ENCODE data around the gene FAM174A.
A peak's percentile ranks its signal among the peaks of the same experiment; 100 is the strongest.

Gene FAM174A

DNA sequence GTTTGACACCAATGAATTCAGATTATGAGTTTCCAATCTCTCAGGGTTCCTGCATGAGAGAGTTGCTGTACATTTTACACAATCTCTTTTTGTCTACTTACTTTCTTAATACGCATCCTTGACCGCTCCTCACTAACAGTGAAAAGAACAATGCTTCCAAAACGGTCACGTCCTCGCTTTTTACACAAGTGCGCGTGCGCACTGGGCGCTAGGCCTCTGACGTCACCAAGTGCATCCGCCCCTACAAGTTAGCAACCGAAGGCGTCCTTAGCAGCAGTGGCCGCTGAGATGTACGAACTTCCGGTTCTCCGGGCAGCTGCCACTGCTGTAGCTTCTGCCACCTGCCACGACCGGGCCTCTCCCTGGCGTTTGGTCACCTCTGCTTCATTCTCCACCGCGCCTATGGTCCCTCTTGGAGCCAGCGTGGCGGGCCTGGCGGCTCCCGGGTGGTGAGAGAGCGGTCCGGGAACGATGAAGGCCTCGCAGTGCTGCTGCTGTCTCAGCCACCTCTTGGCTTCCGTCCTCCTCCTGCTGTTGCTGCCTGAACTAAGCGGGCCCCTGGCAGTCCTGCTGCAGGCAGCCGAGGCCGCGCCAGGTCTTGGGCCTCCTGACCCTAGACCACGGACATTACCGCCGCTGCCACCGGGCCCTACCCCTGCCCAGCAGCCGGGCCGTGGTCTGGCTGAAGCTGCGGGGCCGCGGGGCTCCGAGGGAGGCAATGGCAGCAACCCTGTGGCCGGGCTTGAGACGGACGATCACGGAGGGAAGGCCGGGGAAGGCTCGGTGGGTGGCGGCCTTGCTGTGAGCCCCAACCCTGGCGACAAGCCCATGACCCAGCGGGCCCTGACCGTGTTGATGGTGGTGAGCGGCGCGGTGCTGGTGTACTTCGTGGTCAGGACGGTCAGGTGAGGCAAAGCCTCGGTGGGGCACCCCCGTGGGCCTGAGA lies at the start of gene FAM174A:
Gene FAM174A (plus strand): TSS at position 315 of the 946 bp plus-strand sequence. CDS start 157 bp downstream, at position 472.
- TF ChIP-seq, protein P1, sequence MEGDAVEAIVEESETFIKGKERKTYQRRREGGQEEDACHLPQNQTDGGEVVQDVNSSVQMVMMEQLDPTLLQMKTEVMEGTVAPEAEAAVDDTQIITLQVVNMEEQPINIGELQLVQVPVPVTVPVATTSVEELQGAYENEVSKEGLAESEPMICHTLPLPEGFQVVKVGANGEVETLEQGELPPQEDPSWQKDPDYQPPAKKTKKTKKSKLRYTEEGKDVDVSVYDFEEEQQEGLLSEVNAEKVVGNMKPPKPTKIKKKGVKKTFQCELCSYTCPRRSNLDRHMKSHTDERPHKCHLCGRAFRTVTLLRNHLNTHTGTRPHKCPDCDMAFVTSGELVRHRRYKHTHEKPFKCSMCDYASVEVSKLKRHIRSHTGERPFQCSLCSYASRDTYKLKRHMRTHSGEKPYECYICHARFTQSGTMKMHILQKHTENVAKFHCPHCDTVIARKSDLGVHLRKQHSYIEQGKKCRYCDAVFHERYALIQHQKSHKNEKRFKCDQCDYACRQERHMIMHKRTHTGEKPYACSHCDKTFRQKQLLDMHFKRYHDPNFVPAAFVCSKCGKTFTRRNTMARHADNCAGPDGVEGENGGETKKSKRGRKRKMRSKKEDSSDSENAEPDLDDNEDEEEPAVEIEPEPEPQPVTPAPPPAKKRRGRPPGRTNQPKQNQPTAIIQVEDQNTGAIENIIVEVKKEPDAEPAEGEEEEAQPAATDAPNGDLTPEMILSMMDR (conservative IDR thresholded peaks at IDR 0.05) = no peak
- peak within 1 kb of the TSS; percentile 54 for H3K27ac ChIP-seq

DNA sequence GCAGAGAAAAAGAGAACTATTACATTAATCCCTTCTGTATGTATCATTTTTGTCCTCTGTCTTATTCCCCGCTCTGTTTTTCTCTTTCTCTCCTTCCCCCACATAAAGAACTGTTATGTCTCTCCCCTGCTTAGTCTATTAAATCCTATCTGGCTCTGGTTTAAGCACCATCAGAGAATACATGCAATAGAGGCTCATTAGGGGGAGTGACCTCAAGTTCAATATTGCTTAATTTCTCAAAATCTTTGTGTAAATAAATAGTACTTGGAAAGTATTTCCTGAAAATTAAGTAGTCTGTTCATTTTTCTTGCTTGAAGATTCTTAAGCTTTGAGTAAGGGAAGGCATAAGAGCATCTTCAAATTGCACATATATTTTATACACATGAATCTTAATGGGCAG lies 41.2 kb upstream of the FAM174A start:
- TF ChIP-seq, protein P1 (conservative IDR thresholded peaks at IDR 0.05) = no peak

DNA sequence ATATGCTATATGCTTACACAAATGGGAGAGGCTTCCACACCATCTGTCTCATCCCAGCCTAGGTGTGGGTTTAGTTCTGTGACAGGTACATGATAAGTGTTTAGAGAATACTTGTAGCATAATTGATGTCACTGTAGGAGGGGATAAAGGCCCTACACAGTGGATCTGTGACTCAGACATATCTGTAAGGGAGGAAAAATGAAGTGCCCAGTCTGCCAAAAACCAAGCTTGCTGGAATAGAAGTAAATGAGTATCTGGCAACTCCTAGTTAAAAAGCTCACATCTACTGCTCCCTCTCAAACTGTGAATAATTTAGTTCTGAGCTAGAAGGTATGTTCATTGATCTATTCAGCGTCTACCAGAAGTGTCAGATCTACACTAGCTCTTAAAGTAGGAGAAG lies 38.9 kb upstream of the FAM174A start:
- TF ChIP-seq, protein P1 (conservative IDR thresholded peaks at IDR 0.05) = no peak
- H3K27ac ChIP-seq = no peak overlapping the region

More for the DNA sequence above, 41.2 kb upstream of the FAM174A start:
- no peak overlapping the region for H3K27ac ChIP-seq

DNA sequence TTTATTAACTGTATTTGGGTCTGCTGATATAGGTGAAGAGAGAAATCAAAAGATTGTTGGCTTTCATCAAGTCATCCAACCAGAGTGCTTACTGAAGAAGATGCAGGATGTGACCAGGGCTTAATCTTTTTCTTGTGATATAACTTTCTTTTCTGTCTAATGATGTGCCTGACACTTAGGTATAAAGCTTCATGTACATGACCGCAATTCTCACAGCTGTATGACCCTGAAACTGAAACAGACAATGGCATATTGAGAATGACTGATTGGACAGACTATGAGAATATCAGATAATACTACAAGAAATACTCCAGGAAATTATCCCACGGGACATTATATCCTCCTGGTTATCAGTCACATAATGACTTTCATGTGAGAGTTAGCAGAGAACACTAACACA lies 32.5 kb upstream of the FAM174A start:
- TF ChIP-seq, protein P1 (conservative IDR thresholded peaks at IDR 0.05) = no peak
- H3K27ac ChIP-seq = no peak overlapping the region

DNA sequence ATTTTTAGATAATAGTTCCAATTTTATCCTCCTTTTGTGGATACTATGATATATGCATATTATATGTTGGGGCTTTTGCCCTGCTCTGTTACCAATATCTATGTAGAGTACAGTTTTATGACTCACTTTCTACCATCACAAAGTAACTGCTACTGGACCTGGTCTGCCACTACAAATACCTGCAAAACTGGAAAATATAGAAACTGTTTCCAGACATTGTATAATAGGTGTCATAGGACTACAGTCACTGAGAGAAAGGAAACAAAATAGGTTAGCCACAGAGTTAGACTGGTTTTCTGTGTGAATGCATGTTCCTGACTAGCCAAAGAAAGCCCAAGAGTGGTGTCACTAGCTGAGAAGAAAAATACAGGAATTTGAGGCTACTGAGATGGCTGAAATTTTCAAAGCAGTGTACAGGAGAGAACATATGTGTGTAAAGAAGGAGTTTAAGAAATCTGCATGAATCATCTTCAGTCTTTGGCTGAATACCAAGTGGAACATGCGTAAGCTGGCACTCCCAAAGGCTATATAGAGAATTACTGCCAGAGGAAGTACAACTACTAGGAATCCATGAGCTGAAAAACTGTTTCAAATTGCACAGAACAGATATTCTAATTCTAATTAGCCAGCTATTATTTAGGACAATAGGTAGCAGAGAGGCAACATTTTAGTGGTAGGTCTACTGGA lies 29.0 kb upstream of the FAM174A start:
- TF ChIP-seq, protein P1 (conservative IDR thresholded peaks at IDR 0.05) = no peak
- no peak overlapping the region for H3K27ac ChIP-seq

DNA sequence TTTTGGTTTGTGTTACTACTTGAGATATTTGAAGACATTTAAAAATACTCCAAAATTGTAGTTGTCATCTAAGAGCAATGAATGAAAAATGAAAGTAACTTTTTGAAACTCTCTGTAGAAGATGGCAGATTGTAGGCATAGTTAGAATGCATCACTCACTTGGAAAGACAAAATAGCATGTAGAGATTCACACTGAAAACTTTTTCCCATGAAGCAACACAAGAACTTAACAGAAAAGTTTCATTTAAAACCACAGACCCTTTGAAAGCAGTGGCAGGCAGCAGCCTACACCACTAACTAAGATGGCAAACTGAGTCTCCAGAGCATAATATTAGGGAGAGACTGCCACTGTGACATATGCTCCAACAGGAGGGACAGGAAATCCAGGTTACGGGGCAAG lies 18.9 kb upstream of the FAM174A start:
- no peak overlapping the region for H3K27ac ChIP-seq
- TF ChIP-seq, protein P1 (conservative IDR thresholded peaks at IDR 0.05) = no peak

DNA sequence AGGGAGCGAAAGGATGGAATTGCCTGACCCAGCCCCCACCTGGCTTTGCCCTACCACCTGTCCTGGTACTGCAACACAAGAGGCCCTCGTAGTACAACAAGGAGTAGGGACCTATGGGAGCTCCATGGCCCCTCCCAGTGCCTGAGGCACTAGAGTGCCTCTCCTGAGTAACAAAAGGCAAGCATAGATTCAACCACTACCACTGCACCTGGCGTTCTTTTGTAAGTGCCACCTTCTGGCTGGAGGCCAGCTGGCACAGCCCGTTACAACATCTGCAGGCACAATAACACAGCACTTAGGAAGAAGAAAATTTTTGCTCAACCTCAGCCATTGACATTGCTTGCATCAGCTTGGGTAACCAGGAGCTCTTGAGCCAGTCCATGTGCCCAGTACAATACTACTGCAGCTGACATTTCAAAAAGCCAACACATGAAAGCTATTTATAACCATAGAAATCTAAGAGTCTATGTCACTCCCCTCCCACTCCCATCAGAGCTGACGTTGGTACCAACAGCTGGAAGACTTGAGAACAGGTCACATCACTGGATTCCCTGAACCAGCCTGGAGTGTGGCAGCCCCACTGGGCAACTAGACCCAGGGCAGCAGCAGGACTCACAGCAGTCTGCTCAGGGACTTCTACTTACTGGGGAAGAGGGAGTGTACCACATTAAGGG lies 17.7 kb upstream of the FAM174A start:
- H3K27ac ChIP-seq = no peak overlapping the region
- TF ChIP-seq, protein P1 (conservative IDR thresholded peaks at IDR 0.05) = no peak

Data from VCaP (cell line).